ENCODE measurements around the gene WDR43.
"Not testable (repeated sequence)": the region's sequence is repeated elsewhere in the genome, so short reads cannot be mapped to it uniquely, and the experiment has no call there.

Gene WDR43

DNA sequence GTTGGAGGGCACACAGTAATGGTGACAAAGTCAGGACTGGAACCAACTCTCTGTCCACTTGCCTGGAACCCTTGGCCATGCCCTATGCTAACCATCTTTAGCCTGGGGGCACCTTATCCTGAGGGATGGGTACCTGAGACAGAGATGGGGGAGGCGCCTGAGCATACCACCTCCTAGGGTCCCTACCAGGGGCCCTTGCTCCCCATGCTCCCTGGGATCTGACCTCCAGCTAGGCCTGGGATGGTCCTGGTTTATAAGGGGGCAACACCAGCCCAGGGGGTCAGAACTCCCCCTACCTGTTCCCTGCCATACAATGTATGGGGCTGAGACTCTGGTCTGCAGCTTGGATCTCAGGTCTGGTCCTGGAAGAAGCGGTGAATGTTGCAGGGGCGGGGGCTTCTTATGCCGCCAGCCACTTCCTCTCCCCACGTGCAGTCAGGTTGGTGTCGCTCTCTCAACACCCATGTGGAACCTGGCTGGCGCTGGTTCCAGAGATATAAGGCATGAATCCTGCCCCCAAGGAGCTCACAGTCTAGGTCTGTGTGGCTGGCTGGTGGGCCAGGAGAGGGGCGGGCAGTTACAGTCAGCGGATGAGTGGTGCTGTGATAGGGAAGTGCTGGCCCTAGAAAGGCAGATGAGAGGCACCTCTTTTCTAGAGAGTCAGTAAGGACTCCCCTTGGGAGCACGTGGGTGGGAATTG, 82.9 kb downstream of the WDR43 start:
- DNase-seq (ENCODE audit: low spot score), result no peak
- TF ChIP-seq, protein P1, sequence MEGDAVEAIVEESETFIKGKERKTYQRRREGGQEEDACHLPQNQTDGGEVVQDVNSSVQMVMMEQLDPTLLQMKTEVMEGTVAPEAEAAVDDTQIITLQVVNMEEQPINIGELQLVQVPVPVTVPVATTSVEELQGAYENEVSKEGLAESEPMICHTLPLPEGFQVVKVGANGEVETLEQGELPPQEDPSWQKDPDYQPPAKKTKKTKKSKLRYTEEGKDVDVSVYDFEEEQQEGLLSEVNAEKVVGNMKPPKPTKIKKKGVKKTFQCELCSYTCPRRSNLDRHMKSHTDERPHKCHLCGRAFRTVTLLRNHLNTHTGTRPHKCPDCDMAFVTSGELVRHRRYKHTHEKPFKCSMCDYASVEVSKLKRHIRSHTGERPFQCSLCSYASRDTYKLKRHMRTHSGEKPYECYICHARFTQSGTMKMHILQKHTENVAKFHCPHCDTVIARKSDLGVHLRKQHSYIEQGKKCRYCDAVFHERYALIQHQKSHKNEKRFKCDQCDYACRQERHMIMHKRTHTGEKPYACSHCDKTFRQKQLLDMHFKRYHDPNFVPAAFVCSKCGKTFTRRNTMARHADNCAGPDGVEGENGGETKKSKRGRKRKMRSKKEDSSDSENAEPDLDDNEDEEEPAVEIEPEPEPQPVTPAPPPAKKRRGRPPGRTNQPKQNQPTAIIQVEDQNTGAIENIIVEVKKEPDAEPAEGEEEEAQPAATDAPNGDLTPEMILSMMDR (IDR thresholded peaks at IDR 0.05; ENCODE audit: extremely low read depth, missing control alignments), result no peak

DNA sequence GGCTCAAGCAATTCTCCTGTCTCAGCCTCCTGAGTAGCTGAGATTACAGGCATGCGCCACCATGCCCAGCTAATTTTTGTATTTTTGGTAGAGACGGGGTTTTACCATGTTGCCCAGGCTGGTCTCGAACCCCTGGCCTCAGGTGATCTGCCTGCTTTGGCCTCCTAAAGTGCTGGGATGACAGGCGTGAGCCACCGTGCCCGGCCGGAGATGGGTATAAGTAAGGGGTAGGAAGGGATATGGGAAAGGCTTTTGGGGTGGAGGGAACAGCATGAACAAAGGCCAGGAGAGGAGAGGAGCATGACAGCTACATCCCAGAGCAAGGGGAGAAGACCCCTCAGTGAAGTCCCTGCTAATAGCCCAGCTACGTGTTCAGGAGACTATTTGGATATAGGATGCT, 83.5 kb downstream of the WDR43 start:
- DNase-seq (ENCODE audit: low spot score), result not testable (repeated sequence)

DNA sequence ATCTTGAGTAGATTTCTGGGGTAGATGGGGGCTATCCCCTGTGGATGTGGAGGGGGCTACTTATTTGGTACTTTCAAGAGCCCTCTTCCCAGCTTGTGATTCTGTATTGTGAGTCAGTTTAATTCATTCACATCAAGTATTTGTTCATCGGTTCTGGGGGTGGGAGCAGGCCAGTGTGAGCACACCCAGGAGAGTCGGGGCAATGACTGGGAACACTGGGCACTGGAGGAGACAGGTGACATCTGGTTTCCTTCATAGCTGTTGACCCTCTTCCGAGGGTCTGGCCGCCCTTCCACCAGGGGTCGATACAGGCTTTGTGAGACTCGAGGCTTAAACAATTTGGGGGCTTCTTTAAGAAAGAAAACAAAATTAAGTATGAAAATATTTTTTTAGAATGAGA, 84.1 kb downstream of the WDR43 start:
- TF ChIP-seq, protein P1 (IDR thresholded peaks at IDR 0.05; ENCODE audit: extremely low read depth, missing control alignments), result no peak
- DNase-seq (ENCODE audit: low spot score), result no peak

DNA sequence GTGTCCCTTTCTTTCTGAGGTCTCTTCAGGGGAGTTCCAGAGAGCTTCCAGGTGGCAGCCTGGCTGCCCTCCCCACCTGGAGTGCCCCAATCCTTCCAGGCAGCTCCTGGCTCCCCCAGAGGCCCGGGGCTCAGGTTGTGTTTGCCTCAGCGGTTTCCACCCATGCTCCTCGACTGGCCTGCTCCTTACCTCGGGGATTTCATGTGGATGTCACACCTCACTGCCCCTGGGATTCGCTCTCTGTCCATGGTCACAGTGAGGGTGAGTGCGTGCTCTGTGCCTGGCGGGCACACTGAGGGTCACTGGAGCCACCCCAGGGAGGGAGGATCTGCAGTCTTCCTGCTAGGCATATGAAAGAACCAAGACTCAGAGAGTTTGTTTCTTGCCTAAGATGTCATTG, 84.6 kb downstream of the WDR43 start:
- TF ChIP-seq, protein P1 (IDR thresholded peaks at IDR 0.05; ENCODE audit: extremely low read depth, missing control alignments), result no peak
- no peak for DNase-seq (ENCODE audit: low spot score)

DNA sequence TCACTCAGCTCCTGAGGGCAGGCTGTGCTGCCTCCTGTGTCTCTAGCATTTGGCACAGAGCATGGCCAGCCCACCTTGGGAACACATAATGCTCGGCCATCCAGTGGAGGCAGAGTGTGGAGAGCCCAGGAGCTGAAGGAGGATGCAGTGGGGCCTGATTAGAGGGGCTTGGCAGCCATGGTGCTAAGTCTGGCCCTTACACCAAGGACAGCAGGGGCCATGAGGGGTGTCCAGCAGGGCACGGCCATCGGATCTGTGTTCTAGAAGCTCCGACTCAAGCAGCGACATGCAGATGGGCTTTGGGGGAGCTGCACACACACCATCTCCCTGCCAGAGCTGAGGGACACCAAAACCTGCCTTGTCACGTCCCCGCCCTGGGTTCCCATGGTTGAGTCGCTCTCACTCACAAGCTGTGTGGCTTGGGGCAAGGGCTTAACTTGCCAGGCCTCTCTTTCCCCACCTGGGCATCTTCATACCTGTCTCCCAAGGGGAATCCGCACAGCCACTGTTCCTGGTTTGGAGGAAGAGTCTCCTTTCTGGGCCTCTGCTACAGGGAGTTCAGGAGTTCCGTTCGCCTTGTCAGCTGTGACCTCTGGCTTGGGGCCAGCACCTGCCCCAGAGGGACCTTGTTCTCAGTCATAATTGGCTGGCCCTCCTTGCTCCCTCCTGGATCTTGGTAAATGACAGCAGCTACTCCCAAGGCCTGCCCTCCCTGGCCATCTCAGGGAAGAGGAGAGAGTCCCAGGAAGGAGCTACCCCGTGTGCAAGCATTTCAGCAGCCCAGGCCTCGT, 85.3 kb downstream of the WDR43 start:
- DNase-seq (ENCODE audit: low spot score), result no peak
- TF ChIP-seq, protein P1 (IDR thresholded peaks at IDR 0.05; ENCODE audit: extremely low read depth, missing control alignments), result no peak

DNA sequence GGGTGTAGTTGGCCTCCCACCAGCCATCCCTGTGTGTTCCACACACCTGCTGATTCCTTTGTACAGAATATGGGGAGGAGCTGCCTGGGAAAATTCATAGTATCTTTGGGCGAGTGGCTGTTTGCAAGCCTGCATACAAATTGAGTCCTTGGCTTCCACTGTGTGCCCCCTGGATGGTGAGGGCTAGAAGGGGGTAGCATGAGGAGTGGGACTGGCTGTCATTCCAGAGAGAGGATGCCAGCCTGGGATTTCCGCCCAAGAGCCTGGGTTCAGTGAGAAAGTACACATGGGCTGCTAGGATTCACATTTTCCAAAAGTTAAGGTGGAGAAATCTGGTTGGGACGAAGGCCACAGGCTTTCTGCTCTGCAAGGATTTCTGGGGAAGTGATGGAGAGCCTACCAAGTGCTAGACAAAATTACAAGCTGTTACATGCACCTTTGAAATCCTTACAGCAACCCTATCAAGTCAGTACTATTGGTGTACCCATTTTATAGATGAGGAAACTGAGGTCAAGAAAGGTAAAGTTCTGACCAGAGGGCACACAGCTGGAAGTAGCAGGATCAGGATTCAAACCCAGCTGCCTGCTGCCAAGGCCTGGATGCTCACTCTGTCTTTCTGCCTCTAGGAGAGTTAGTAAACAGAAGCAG, 86.0 kb downstream of the WDR43 start:
- TF ChIP-seq, protein P1 (IDR thresholded peaks at IDR 0.05; ENCODE audit: extremely low read depth, missing control alignments), result no peak
- DNase-seq (ENCODE audit: low spot score), result no peak

DNA sequence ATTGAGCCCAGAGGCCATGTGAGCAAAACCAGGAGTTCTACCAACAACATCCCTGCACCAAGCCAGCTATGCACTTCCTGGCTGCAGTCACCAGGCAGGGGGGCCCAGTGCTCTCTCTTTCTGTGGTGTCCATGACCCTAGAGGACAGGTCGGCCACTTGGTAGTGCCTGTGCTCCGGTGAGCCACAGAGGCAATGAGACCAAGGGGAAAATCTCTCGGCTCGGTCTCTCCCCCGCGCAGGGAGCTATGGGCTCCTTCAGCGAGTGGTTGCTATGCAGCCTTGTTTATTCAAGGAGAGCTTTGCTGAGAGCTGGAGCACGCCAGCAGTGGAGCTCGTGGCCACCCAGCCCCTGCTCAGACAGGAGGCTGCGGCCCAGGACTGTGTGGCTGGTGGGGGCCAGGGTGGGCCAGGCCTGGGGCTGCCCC, 86.6 kb downstream of the WDR43 start, which contains the start of gene TOGARAM2:
TSS of gene TOGARAM2 (plus strand) at position 283 of the 426 bp plus-strand sequence. CDS start 13,537 bp downstream, outside the sequence.
- no peak for DNase-seq (ENCODE audit: low spot score)
- TF ChIP-seq, protein P1 (IDR thresholded peaks at IDR 0.05; ENCODE audit: extremely low read depth, missing control alignments), result no peak
